Panc1 (cell line): Measurements from ENCODE around the gene SLC25A41.

ENCODE experiments used
- POLR2AphosphoS5 ChIP-seq: IDR thresholded peaks from 2 replicates; pipeline ENCODE4 v1.6.1; 2012; ENCODE audit warnings: mild to moderate bottlenecking, low read depth, low read length, moderate library complexity
- SIN3A ChIP-seq: IDR thresholded peaks from 2 replicates; pipeline ENCODE4 v1.6.1; 2012; ENCODE audit warnings: low read depth, mild to moderate bottlenecking, low read length, moderate library complexity, borderline replicate concordance; ENCODE audit not compliant: insufficient read depth
- TCF7L2 ChIP-seq: IDR thresholded peaks from 2 replicates; pipeline ENCODE4 v1.6.1; 2011; ENCODE audit warnings: mild to moderate bottlenecking, low read depth, low read length, inconsistent platforms
- TF ChIP-seq, protein P1 (sequence below): fragments of 450-650 bp; IDR thresholded peaks from 2 replicates; pipeline ENCODE4 v1.5.1; 2017; ENCODE audit warnings: mild to moderate bottlenecking
- TF ChIP-seq, protein P2 (sequence below), 2 experiments: IDR thresholded peaks; 2 replicates each; pipeline ENCODE4 v1.6.1; 2011 to 2012; ENCODE audit warnings: low read depth in 2 of 2, control low read depth in 1 of 2, low read length in 1 of 2, mild to moderate bottlenecking in 1 of 2, moderate library complexity in 1 of 2; ENCODE audit not compliant: insufficient read depth in 1 of 2

- TF ChIP-seq, protein P1, sequence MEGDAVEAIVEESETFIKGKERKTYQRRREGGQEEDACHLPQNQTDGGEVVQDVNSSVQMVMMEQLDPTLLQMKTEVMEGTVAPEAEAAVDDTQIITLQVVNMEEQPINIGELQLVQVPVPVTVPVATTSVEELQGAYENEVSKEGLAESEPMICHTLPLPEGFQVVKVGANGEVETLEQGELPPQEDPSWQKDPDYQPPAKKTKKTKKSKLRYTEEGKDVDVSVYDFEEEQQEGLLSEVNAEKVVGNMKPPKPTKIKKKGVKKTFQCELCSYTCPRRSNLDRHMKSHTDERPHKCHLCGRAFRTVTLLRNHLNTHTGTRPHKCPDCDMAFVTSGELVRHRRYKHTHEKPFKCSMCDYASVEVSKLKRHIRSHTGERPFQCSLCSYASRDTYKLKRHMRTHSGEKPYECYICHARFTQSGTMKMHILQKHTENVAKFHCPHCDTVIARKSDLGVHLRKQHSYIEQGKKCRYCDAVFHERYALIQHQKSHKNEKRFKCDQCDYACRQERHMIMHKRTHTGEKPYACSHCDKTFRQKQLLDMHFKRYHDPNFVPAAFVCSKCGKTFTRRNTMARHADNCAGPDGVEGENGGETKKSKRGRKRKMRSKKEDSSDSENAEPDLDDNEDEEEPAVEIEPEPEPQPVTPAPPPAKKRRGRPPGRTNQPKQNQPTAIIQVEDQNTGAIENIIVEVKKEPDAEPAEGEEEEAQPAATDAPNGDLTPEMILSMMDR = no peak
- TF ChIP-seq POLR2AphosphoS5 (no peak), TCF7L2 (no peak), SIN3A (no peak)
- TF ChIP-seq, protein P2, sequence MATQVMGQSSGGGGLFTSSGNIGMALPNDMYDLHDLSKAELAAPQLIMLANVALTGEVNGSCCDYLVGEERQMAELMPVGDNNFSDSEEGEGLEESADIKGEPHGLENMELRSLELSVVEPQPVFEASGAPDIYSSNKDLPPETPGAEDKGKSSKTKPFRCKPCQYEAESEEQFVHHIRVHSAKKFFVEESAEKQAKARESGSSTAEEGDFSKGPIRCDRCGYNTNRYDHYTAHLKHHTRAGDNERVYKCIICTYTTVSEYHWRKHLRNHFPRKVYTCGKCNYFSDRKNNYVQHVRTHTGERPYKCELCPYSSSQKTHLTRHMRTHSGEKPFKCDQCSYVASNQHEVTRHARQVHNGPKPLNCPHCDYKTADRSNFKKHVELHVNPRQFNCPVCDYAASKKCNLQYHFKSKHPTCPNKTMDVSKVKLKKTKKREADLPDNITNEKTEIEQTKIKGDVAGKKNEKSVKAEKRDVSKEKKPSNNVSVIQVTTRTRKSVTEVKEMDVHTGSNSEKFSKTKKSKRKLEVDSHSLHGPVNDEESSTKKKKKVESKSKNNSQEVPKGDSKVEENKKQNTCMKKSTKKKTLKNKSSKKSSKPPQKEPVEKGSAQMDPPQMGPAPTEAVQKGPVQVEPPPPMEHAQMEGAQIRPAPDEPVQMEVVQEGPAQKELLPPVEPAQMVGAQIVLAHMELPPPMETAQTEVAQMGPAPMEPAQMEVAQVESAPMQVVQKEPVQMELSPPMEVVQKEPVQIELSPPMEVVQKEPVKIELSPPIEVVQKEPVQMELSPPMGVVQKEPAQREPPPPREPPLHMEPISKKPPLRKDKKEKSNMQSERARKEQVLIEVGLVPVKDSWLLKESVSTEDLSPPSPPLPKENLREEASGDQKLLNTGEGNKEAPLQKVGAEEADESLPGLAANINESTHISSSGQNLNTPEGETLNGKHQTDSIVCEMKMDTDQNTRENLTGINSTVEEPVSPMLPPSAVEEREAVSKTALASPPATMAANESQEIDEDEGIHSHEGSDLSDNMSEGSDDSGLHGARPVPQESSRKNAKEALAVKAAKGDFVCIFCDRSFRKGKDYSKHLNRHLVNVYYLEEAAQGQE (IDR thresholded peaks at IDR 0.05; ENCODE audit: insufficient read depth in 1 of 2, low read depth in 2 of 2, low read length in 1 of 2) = no peak
Measured at GRCh38 chr19:6381030-6381750, 52.4 kb downstream of the SLC25A41 start.
